ENCODE measurements around the gene AKAP7.
"Not testable (repeated sequence)": the region's sequence is repeated elsewhere in the genome, so short reads cannot be mapped to it uniquely, and the experiment has no call there.

- not testable (repeated sequence) for TF ChIP-seq POLR2A (IDR thresholded peaks at IDR 0.05; ENCODE audit: low read length); KDM1A (IDR thresholded peaks at IDR 0.05; ENCODE audit: low read depth); CTCF (IDR thresholded peaks at IDR 0.05); EP300 (IDR thresholded peaks at IDR 0.05); RCOR1 (IDR thresholded peaks at IDR 0.05; ENCODE audit: low read depth, low read length); TP53 (CRISPR knock-in tag; IDR thresholded peaks at IDR 0.05); MAX (IDR thresholded peaks at IDR 0.05); CHD2 (IDR thresholded peaks at IDR 0.05; ENCODE audit: low read length, partially characterized antibody); CBX8 (IDR thresholded peaks at IDR 0.05); SREBF2 (IDR thresholded peaks at IDR 0.05)
These were observed 190.4 kb downstream of the AKAP7 start for GRCh38 chr6:131325669-131326068.
